ENCODE data around the gene C2CD4B.

Gene C2CD4B

GRCh38 chr15:62121273-62122015, 43.6 kb downstream of the C2CD4B start:
- Histone ChIP-seq H3K27ac (peak overlapping the region in 1 of 21 experiments; percentile 15), H3K4me3 (no peak overlapping the region)

- H3K4me3 ChIP-seq: no peak overlapping the region
- peak overlapping the region in 3 of 21 experiments; percentile 15 to 73 (median 49) for H3K27ac ChIP-seq
Measured at GRCh38 chr15:62120776-62121175, 44.3 kb downstream of the C2CD4B start.

GRCh38 chr15:62119874-62120273, 45.2 kb downstream of the C2CD4B start:
- H3K27ac ChIP-seq: peak overlapping the region in 14 of 21 experiments; percentile 12 to 87 (median 58)
- no peak overlapping the region for H3K4me3 ChIP-seq

GRCh38 chr15:62119227-62119864, 45.7 kb downstream of the C2CD4B start:
- Histone ChIP-seq H3K27ac (peak overlapping the region in 19 of 21 experiments; percentile 2 to 87 (median 61)), H3K4me3 (peak overlapping the region in 1 of 7 experiments; percentile 2)

- Histone ChIP-seq H3K27ac (peak overlapping the region in 18 of 21 experiments; percentile 2 to 87 (median 65)), H3K4me3 (peak overlapping the region in 1 of 7 experiments; percentile 2)
Measured at GRCh38 chr15:62118520-62119226, 46.4 kb downstream of the C2CD4B start.

GRCh38 chr15:62115847-62116246, 49.2 kb downstream of the C2CD4B start:
- Histone ChIP-seq H3K4me3 (no peak overlapping the region), H3K27ac (no peak overlapping the region)
